Suprapubic skin (tissue), 3 donors: ENCODE results near the gene ATF7IP.

Source experiments
- CTCF ChIP-seq, 2 donors: fragments of 200-600 bp in 1 of 2; fragments of 450-650 bp in 1 of 2; sonication (generic) in 1 of 2; IDR thresholded peaks; one replicate each; pipeline ENCODE4 v1.5.1; 2016 to 2019; ENCODE audit warnings: antibody characterized with exemption in 2 of 2, mild to moderate bottlenecking in 1 of 2, moderate library complexity in 1 of 2
- EP300 ChIP-seq: sonication (generic); formaldehyde crosslinking; IDR thresholded peaks from one replicate; pipeline ENCODE4 v1.6.1; 2017; ENCODE audit warnings: antibody characterized with exemption
- POLR2A ChIP-seq, 2 donors: fragments of 450-650 bp; IDR thresholded peaks; one replicate each; pipeline ENCODE4 v1.6.1; 2017; ENCODE audit warnings: antibody characterized with exemption in 2 of 2, mild to moderate bottlenecking in 2 of 2, moderate library complexity in 2 of 2

GRCh38 chr12:14356147-14356546, 9.3 kb upstream of the ATF7IP start:
- TF ChIP-seq POLR2A (IDR thresholded peaks at IDR 0.05): no peak
- TF ChIP-seq EP300: no peak
- TF ChIP-seq CTCF (IDR thresholded peaks at IDR 0.05): no peak
